HepG2 (cell line): ENCODE data around the gene LEPROT. TPM values are rescaled to one million over a fixed set of nuclear protein-coding genes. Genes with fewer than 3 reads are reported as not detected.

Experiments
- DPF2 ChIP-seq: sonication (generic); formaldehyde crosslinking; IDR thresholded peaks from 2 replicates; pipeline ENCODE4 v1.4.0; 2020; ENCODE audit warnings: mild to moderate bottlenecking, low read depth, missing genetic modification reagents, borderline replicate concordance
- EZH2 ChIP-seq: conservative IDR thresholded peaks from 2 replicates; pipeline ENCODE4 v1.6.1; 2012; ENCODE audit warnings: mild to moderate bottlenecking, low read depth, low read length, moderate library complexity
- JUND ChIP-seq: sonication (generic); formaldehyde crosslinking; IDR thresholded peaks from 2 replicates; pipeline ENCODE4 v1.8.0; 2022; ENCODE audit warnings: mild to moderate bottlenecking, missing genetic modification reagents
- NBN ChIP-seq: fragments of 450-650 bp; conservative IDR thresholded peaks from 2 replicates; pipeline ENCODE4 v1.6.1; 2017
- PHF8 ChIP-seq: sonication (generic); formaldehyde crosslinking; IDR thresholded peaks from 2 replicates; pipeline ENCODE4 v1.5.0; 2020; ENCODE audit warnings: missing genetic modification reagents
- REPIN1 ChIP-seq: sonication (generic); formaldehyde crosslinking; IDR thresholded peaks from 2 replicates; pipeline ENCODE4 v1.8.0; 2022; ENCODE audit warnings: missing genetic modification reagents, low read depth, mild to moderate bottlenecking, borderline replicate concordance
- RFXAP ChIP-seq: sonication (generic); formaldehyde crosslinking; IDR thresholded peaks from 2 replicates; pipeline ENCODE4 v1.4.0; 2020; ENCODE audit warnings: missing genetic modification reagents, borderline replicate concordance
- ZBTB25 ChIP-seq: IDR thresholded peaks from 2 replicates; pipeline ENCODE4 v1.6.1; 2018; ENCODE audit warnings: missing genetic modification reagents
- ZFP91 ChIP-seq: sonication (generic); formaldehyde crosslinking; IDR thresholded peaks from 2 replicates; pipeline ENCODE4 v1.9.0; 2022; ENCODE audit warnings: missing genetic modification reagents, mild to moderate bottlenecking, borderline replicate concordance
- ZFYVE20 ChIP-seq: sonication (generic); formaldehyde crosslinking; IDR thresholded peaks from 2 replicates; pipeline ENCODE4 v1.8.0; 2023; ENCODE audit warnings: low read depth, mild to moderate bottlenecking, moderate library complexity, missing genetic modification reagents, borderline replicate concordance
- ZHX1 ChIP-seq: sonication (generic); formaldehyde crosslinking; IDR thresholded peaks from 2 replicates; pipeline ENCODE4 v1.8.1; 2022; ENCODE audit warnings: low read depth, mild to moderate bottlenecking, missing genetic modification reagents
- ZNF101 ChIP-seq: sonication (generic); formaldehyde crosslinking; IDR thresholded peaks from 2 replicates; pipeline ENCODE4 v1.4.0; 2020; ENCODE audit warnings: mild to moderate bottlenecking, low read depth, missing genetic modification reagents, borderline replicate concordance
- ZNF260 ChIP-seq: sonication (generic); formaldehyde crosslinking; IDR thresholded peaks from 2 replicates; pipeline ENCODE4 v1.4.0; 2020; ENCODE audit warnings: missing genetic modification reagents, low read depth, mild to moderate bottlenecking, borderline replicate concordance
- ZNF550 ChIP-seq: sonication (generic); formaldehyde crosslinking; IDR thresholded peaks from 2 replicates; pipeline ENCODE4 v1.4.0; 2020; ENCODE audit warnings: mild to moderate bottlenecking, missing genetic modification reagents, borderline replicate concordance
- ZNF552 ChIP-seq: sonication (generic); formaldehyde crosslinking; IDR thresholded peaks from 2 replicates; pipeline ENCODE4 v1.9.0; 2022; ENCODE audit warnings: missing genetic modification reagents, mild to moderate bottlenecking, borderline replicate concordance
- ZNF607 ChIP-seq: sonication (generic); formaldehyde crosslinking; IDR thresholded peaks from 2 replicates; pipeline ENCODE4 v1.5.1; 2020; ENCODE audit warnings: missing genetic modification reagents, mild to moderate bottlenecking, borderline replicate concordance
- ZNF639 ChIP-seq: conservative IDR thresholded peaks from 2 replicates; pipeline ENCODE4 v1.6.1; 2018; ENCODE audit warnings: missing genetic modification reagents
- ZNF850 ChIP-seq: sonication (generic); formaldehyde crosslinking; conservative IDR thresholded peaks from 2 replicates; pipeline ENCODE4 v1.9.0; 2021; ENCODE audit warnings: mild to moderate bottlenecking, missing genetic modification reagents
- ZUFSP ChIP-seq: sonication (generic); formaldehyde crosslinking; IDR thresholded peaks from 2 replicates; pipeline ENCODE4 v1.9.0; 2021; ENCODE audit warnings: missing genetic modification reagents, mild to moderate bottlenecking, borderline replicate concordance
- polyA plus RNA-seq, 8 experiments: library from polyadenylated mRNA; depleted of rRNA in 3 of 8; stranded (reverse) in 7 of 8; unstranded in 1 of 8; fragments of >200 nt; fragmentation: Illumina TruSeq in 4 of 8; extraction: Trizol in 4 of 8; gene quantifications; 2 replicates each; pipeline versions ENCODE4 v1.2.1 to v1.2.3, GENCODE V29; 2011 to 2016; ENCODE audit warnings: low read depth in 4 of 8, missing spikeins in 1 of 8, mixed read lengths in 1 of 8; ENCODE audit not compliant: insufficient read depth in 1 of 8
- total RNA-seq, 5 experiments: library from RNA; depleted of rRNA; stranded (reverse); fragments of >200 nt; fragmentation: Illumina TruSeq; extraction: Trizol; gene quantifications; 2 replicates each; pipeline ENCODE4 v1.2.3, GENCODE V29; 2016; ENCODE audit warnings: low read depth in 1 of 5

LEPROT gene
- total and polyA plus RNA-seq, 2 of the 13 experiments (the other 11 are each of a cell fraction or from before 2014, with no cell fraction given) = 36.8 to 51.4 TPM

GRCh38 chr1:65419681-65420589 is 533 bp upstream of the LEPROT start (continued):
- TF ChIP-seq ZNF552 (CRISPR knock-in tag) (no peak), ZUFSP (CRISPR knock-in tag) (no peak), ZNF850 (no peak), PHF8 (CRISPR knock-in tag) (peak; percentile 59), ZFP91 (CRISPR knock-in tag) (no peak), RFXAP (no peak), ZNF550 (CRISPR knock-in tag) (no peak), ZNF260 (CRISPR knock-in tag) (no peak), ZNF101 (no peak), ZNF607 (no peak), ZHX1 (CRISPR knock-in tag) (no peak), ZBTB25 (no peak), JUND (CRISPR knock-in tag) (no peak), ZNF639 (CRISPR knock-in tag) (0 out of 2 replicates have a peak, but pooled peaks have one; percentile 43), NBN (no peak), REPIN1 (0 out of 2 replicates have a peak, but pooled peaks have one; percentile 32), DPF2 (no peak), EZH2 (no peak), ZFYVE20 (CRISPR knock-in tag) (no peak)
